ENCODE data around the gene KANSL1L.
"Not testable (repeated sequence)": the region's sequence is repeated elsewhere in the genome, so short reads cannot be mapped to it uniquely, and the experiment has no call there.

Gene KANSL1L, protein sequence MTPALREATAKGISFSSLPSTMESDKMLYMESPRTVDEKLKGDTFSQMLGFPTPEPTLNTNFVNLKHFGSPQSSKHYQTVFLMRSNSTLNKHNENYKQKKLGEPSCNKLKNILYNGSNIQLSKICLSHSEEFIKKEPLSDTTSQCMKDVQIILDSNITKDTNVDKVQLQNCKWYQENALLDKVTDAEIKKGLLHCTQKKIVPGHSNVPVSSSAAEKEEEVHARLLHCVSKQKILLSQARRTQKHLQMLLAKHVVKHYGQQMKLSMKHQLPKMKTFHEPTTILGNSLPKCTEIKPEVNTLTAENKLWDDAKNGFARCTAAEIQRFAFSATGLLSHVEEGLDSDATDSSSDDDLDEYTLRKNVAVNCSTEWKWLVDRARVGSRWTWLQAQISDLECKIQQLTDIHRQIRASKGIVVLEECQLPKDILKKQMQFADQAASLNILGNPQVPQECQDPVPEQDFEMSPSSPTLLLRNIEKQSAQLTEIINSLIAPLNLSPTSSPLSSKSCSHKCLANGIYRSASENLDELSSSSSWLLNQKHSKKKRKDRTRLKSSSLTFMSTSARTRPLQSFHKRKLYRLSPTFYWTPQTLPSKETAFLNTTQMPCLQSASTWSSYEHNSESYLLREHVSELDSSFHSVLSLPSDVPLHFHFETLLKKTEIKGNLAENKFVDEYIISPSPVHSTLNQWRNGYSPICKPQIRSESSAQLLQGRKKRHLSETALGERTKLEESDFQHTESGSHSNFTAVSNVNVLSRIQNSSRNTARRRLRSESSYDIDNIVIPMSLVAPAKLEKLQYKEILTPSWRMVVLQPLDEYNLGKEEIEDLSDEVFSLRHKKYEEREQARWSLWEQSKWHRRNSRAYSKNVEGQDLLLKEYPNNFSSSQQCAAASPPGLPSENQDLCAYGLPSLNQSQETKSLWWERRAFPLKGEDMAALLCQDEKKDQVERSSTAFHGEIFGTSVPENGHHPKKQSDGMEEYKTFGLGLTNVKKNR

DNA sequence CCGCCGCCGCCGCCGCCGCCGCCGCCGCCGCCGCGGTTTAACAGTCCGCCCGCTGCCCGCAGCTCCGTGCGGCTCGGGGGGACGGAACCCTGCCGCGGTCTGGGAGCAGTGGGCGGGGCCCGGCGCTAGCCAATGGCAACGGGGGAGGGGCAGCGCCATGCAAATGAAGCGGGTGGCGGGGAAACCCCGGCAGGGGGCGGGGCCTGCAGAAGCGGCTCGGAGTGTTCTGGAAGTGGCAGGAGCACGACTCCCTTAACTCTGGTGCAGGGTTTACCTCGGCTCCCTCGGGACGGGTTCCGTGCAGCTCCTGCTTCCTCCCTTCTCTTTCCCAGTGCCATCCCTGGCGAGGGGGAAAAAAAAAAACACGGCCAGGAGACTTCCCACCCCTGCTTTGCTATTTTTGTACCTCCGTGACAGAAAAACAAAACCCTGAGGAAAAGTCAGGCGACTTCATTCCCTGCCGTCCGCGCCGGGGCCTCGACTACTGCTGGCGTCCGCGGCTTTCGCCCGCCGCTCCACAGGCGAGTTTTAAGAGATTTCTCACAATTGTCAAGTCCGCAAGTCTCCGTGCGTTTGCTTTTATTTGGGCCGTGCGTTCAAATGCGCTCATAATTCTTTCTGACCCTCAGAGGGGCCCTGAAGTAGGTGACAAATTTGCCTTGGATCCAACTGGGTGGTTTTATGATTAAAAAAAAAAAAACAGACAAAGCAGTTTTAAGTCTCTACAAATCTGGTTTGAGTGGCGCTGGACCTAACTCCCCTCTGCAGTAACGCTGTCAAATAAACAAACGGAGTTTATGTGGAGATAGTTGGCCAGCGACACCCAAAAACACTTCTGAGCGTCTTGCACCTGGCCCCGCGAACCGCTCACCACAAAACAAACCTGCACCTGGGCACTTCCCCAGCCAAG is at the start of gene KANSL1L:
Gene KANSL1L, minus strand, starts transcription at position 101 of the 910 bp plus-strand sequence. CDS start 16,827 bp downstream, outside the sequence.
- peak; percentile 97 for DNase-seq (ENCODE audit: low read depth)

DNA sequence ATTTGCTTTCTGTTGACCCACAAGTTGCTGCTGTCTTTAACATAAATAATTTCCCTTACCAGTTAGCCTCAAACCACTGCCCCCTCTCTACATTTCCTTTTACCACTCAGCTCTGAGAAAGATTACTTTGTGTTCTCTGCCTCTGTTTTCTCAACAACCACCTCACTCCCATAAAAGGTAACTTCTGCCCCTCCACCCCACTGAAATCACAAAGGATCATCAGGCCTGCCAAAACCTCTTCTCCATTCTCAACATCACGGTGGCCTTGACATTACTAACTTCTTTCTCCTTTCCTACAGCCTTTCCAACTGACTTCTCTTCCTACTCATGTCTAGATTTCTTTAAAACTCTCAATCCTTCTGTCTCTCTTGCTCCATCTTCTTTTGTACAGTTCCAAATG is 43.9 kb upstream of the KANSL1L start:
- no peak for DNase-seq (ENCODE audit: low read depth)

DNA sequence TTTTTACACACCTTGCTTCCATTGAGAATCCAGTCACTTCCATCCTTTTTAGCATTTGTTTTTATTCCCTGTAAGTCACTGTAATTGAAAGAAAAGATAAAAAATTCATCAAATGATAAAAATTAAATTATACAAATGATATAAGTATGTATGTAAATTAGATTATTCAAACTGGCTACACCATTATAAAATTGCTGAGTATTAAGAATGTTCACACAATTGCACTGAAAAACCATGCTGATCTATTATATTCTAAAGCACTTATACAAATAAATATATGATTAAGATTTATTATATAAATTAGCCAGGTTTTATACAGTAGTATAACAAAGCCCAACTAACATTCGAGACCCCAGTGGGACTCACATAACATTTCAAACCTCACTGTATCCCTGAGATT is 39.0 kb upstream of the KANSL1L start:
- no peak for DNase-seq (ENCODE audit: low read depth)

DNA sequence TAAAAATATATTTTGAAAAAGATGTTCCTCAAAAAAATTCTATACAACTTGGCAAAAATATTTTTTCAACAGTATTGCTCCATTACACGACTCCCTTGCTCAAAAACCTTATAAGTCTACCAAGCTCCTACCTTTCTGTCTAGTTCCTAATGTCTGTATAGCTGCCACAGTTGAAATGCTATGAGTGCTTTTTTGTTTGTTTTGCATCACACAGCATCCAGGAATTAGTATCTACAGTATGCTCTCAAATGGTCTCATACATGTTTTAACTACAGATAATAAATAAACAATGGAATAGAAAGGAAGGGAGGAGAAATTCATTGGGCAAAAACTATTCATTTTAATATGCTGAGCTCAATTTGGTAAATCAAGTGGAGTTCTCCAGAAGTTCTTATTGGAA is 36.7 kb upstream of the KANSL1L start:
- DNase-seq (ENCODE audit: low read depth): no peak

DNA sequence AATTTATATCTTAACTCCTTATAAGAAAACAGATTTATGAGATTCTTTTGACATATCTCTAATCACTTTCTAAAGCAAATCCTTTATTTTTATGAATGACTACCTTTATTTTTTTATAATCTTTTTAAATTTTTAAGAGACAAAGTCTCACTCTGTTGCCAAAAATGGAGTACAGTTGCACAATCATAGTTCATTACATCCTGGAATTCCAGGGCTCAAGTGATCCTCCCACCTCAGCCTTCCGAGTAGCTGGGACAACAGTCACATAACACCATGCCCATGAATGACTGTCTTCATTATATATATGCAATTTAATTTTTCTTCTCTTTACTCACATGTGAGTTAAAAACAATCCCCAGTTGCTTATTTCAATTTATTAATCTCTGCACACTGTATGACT is 32.3 kb upstream of the KANSL1L start:
- no peak for DNase-seq (ENCODE audit: low read depth)

DNA sequence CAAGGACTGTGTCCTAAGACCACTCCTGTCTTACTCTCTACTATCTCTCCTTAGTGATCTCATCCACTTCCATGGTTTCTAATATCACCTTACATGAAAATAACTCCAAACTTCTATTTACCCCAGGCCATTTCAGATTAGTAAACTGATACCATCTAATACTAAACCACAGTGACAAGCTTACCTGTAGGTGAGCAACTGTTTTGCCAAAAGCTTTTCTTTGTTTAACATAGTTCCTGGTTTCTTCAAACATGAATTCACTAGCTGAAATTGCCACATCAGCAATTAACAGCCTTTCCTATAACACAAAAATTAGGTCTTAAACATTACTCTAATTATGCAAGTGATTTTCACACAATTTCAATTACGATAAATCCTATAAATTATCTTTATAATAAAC is 31.9 kb upstream of the KANSL1L start:
- DNase-seq (ENCODE audit: low read depth): no peak

DNA sequence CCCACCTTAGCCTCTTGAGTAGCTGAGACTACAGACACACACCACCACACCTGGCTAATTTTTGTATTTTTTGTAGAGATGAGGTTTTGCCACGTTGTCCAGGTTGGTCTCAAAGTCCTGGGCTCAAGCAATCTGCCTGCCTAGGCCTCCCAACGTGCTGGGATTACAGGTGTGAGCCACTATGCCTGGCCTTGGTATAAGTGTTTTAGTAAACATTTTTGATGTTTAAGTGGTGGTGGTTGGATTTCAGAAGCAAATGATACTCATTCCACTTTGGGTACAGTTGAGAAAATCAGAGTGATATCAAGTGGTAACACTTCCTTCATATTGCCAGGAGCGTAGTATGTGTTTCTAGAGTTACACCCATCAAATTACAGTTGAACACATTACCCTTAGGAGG is 28.6 kb upstream of the KANSL1L start:
- no peak for DNase-seq (ENCODE audit: low read depth)

DNA sequence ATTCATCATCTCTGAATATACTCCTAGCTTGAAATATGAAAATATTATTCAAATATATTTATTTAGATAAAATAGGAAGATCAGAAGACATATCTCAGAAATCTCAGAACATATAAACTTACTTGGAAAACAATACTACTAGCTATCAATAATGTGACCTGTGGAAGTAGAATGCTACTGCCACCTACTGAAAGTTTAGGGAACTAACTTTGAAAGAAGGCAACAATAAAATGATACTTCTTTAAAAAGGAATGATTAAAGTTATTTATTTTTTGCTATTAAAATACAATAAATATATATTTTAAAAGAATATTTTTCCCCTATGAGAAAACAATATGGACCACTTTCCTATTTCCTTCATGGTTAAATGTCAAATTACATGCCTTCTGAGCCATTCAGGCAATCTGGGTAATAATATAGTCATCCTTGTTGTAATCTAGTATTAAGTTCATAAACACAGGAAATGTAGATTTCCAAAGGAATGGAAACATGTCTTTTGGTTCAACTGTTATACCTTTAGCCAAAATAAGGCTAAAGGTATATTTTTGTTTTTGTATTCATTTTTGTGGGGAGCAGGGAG is 28.1 kb upstream of the KANSL1L start:
- DNase-seq (ENCODE audit: low read depth): no peak

DNA sequence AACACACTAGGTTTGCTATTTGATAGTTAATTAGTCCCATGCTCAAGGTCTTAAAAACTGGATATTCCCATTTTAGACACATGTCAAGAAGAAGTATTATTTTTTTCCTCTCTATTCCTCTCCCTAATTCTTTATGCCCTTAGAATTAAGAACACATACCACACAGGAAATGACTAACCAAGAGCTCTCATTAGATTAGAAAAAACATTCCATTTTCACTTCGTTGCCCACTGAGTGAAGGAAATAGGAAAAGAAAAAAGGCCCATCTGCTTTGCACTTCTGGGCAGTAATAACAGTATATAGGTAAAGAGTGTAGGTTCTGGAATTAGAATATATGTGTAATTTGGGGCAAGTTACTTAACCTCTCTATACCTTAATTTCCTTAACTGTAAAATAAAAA is 27.1 kb upstream of the KANSL1L start:
- DNase-seq (ENCODE audit: low read depth): no peak

DNA sequence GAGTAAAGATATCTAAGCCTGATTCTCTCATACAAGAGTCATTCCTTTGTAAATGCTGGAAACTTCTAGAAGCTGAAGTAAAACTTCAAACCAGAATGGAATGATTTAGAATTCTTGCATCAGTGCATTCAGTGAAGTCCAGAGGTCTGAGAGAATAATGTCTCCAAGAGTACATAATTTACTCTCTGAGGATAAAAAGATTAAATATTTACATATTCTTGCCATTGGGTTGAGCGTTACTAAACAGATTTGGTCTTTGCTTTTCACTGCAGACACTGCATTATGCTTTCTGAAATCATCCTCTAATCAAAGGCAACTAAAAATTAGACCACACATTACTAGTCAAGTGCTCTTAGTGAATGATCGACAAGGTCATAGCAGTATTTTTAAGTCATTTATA is 26.5 kb upstream of the KANSL1L start:
- no peak for DNase-seq (ENCODE audit: low read depth)

DNA sequence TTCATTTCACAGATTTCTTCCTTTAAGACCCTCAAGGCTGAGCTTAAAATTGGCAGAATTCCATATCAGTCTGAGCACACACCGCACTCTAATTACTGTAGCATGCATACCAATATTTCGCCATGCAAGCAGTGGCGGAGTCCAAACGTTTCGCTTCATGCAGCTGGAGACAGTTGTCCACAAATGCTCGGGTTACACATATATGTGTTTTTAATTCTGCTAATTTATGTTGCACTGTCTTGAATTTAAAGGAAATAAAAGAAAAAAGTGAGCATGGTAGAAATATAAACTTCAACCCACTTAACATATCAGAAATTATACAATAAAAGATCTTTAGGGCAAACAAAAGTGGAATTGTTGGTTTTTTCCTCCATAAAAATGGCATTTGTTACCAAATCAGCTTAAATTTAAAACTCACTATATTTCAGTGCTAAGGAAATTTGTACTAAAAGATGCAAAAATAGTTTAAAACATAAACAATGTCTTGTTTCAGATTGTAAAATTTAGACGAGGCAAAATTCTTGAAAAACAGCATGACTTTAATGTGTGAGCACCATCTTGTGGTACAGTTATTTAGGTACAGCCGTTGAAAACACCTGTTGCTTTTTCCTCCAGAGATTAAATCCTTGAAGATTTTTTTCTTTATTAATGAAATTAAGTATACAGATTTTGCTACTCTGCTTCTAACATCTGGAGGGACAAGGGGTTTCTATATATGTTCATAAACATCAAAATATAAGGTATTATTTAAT is 24.1 kb upstream of the KANSL1L start:
- DNase-seq (ENCODE audit: low read depth): no peak

DNA sequence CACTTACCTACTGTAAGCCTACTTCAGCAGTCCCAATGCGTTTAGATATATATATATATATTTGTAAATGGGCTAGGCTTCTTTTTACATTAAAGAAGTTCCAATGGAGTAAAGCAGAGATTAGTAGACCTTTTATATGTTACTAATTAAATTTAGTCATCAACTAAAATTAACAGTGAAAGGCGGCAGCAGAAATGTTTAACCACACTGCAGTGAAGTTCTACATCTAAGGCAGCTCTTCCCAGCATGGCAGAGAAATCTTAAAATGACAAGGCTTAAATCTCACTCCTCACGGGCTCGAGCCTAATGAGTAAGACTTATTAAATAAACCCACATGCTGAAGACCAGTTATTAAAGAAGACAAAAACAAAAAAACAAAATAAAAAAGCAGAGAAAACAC is 19.1 kb upstream of the KANSL1L start:
- no peak for DNase-seq (ENCODE audit: low read depth)

DNA sequence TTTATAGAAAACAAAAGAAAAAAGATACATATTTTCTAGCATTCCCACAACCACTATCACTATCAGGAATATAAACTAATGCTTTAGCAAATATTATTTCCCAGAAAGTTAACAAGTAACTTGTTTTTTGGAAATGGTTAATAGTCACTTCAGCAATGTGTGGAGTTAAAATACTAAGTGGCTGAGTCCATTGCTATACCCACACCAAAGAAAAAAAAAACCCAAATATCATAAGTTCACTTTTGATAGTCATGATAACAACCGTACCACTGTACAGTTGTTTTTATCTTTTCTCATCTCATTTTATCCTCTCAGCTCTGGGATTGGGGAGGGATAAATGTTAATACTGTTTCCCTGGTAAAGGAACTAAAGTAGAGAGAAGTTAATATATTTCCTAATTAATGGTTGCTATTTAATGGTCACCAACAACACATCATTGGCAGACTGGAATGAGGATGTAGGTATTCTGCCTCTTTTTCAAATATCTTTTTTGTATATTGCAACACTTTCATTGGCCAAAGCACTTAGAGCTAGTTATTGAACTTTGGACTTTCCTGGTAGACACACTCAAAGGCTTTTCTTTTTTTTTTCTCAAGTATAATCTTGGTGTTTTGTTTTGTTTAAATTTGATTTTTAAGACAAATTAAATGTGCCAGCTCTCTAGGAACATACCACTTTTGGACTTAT is 18.4 kb upstream of the KANSL1L start:
- DNase-seq (ENCODE audit: low read depth): no peak

DNA sequence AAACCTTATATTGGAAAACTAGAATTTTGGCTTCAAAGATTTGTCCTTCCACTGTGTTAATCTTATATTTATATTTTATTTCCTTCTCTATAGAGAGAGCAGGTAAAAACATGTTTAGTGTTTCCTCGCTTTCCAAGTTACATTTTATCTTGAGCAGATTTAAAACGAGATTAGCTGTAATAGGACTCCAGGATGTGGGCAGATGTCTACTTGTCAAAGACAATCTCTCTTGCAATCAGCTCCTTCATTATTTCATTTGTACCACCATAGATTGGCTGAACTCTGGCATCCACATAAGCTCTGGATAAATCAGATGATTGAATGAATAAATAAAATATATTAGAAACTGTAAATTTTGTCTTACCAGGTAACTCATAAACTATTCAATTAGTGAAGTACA is 17.5 kb upstream of the KANSL1L start:
- no peak for DNase-seq (ENCODE audit: low read depth)

DNA sequence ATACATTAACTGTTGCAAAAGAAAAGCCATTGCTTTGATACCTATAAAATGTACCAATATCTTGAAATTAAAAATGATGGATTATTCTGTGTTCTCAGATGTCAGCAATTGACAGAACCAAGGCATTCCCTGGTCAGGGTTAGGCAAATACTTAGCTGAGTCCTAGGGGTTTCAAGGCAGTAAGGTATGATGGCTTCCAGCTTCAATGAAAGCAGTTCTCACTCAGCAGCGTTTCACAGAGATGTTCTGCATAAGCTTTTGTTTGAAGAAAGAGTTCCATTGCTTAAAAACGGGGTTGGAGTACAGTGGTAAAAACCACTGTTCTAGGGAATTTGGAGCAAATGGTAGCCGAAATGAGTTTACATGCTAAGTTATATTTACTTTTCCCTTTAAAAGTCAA is 17.0 kb upstream of the KANSL1L start:
- no peak for DNase-seq (ENCODE audit: low read depth)

DNA sequence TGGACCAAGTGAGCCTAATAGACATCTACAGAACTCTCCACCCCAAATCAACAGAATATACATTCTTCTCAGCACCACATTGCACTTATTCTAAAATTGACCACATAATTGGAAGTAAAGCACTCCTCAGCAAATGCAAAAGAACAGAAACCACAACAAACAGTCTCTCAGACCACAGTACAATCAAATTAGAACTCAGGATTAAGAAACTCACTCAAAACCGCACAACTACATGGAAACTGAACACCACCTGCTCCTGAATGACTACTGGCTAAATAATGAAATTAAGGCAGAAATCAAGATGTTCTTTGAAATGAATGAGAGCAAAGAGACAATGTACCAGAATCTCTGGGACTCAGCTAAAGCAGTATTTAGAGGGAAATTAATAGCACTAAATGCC is 12.7 kb upstream of the KANSL1L start:
- DNase-seq (ENCODE audit: low read depth): not testable (repeated sequence)

DNA sequence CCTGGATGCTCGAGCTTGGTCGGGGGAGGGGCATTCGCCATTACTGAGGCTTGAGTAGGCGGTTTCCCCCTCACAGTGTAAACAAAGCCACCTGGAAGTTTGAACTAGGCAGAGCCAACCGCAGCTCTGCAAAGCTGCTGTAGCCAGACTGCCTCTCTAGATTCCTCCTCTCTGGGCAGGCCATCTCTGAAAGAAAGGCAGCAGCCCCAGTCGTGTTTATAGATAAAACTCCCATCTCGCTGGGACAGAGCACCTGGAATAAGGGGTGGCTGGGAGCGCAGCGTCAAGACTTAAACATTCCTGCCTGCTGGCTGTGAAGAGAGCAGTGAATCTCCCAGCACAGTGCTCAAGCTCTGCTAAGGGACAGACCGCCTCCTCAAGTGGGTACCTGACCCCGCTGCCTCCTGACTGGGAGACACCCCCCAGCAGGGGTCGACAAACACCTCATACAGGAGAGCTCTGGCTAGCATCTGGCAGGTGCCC is 10.4 kb upstream of the KANSL1L start:
- not testable (repeated sequence) for DNase-seq (ENCODE audit: low read depth)

DNA sequence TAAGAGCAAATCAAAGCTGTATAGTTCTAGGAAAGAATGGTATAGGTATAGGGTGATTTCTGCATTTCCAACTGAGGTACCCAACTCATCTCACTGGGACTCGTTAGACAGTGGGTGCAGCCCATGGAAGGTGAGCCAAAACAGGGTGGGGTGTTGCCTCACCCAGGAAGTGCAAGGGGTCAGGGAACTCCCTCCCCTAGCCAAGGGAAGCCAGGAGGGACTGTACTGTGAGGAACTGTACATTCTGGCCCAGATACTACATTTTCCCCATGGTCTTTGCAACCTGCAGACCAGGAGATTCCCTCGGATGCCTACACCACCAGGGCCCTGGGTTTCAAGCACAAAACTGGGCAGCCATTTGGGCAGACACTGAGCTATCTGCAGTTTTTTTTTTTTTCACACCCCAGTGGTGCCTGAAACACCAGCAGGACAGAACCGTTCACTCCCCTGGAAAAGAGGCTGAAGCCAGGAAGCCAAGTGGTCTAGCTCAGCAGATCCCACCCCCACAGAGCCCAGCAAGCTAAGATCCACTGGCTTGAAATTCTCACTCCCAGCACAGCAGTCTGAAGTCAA is 9.9 kb upstream of the KANSL1L start:
- DNase-seq (ENCODE audit: low read depth): not testable (repeated sequence)

DNA sequence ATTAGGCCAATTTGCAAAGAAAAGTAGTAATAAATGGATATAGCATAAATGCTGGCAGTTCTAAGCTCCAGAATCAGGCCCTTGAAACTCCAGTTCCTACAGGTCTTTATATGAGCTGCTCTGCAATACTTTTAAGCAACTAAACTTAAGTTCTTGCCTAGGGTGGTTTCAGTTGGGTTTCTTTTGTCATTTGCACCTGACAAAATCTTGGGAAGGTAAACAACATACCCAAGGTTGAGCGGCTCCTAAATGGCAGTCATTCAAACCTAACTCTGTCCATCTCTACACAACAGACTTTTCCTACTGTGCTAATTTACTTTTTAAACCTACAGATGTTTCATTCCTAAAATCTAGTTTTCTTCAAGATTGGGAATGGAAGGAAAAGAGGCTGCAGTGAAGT is 9.3 kb upstream of the KANSL1L start:
- no peak for DNase-seq (ENCODE audit: low read depth)

Measured in stimulated activated CD8-positive, alpha-beta memory T cell treated with anti-CD3 and anti-CD28 coated beads, Interleukin-15, amount 100 ng/mL, for 1 hour (primary cell).